ENCODE results near the gene TPSB2. TPM values are rescaled to one million over a fixed set of nuclear protein-coding genes. Genes with fewer than 3 reads are reported as not detected.
"Not testable (repeated sequence)": the region's sequence is repeated elsewhere in the genome, so short reads cannot be mapped to it uniquely, and the experiment has no call there.

TPSB2 gene
- total RNA-seq, 4 donors from 2014 or later = 7.5 to 304 (median 199) TPM

GRCh38 chr16:1238909-1239308 lies 8.9 kb upstream of the TPSB2 start:
- peaks cover 0 to 23% (median 0%) of the 10 kb centered on the region in 4 donors for H3K27me3 ChIP-seq
- not testable (repeated sequence) for DNase-seq (ENCODE audit: extremely low spot score)
- WGBS = 63% methylated on average over 6 of the region's 23 CpGs

GRCh38 chr16:1237990-1238389 lies 8.0 kb upstream of the TPSB2 start:
- intact Hi-C loops (cut with DNase I) = no loop called here
- WGBS = 72% methylated on average over 9 of the region's 9 CpGs
- no peaks in the 10 kb centered on the region for H3K9me3 ChIP-seq
- H3K4me1 ChIP-seq = no peaks in the 10 kb centered on the region
- no peak for DNase-seq (ENCODE audit: extremely low spot score)
- H3K36me3 ChIP-seq = no peaks in the 10 kb centered on the region
- H3K4me3 ChIP-seq = no peak overlapping the region
- no peak overlapping the region for H3K27ac ChIP-seq (replicated peaks in 1 of 4)
- no peak for TF ChIP-seq POLR2A (IDR thresholded peaks at IDR 0.05; ENCODE audit: low read depth)
- no peak for TF ChIP-seq CTCF (IDR thresholded peaks at IDR 0.05)
- no peak for TF ChIP-seq POLR2AphosphoS5 (IDR thresholded peaks at IDR 0.05)
- TF ChIP-seq EP300 (IDR thresholded peaks at IDR 0.05) = no peak
- peaks cover 0 to 21% (median 0%) of the 10 kb centered on the region in 4 donors for H3K27me3 ChIP-seq

More at GRCh38 chr16:1238909-1239308, 8.9 kb upstream of the TPSB2 start:
- H3K9me3 ChIP-seq; H3K4me1 ChIP-seq; H3K36me3 ChIP-seq; H3K27ac ChIP-seq (replicated peaks in 1 of 4); H3K4me3 ChIP-seq; intact Hi-C loops (cut with DNase I): not testable (repeated sequence)

- no CpG with 5 or more reads among the region's 29 CpGs for WGBS
- H3K36me3 ChIP-seq; DNase-seq (ENCODE audit: extremely low spot score); H3K9me3 ChIP-seq; H3K27ac ChIP-seq (replicated peaks in 1 of 4); H3K4me3 ChIP-seq; H3K4me1 ChIP-seq; intact Hi-C loops (cut with DNase I): not testable (repeated sequence)
- H3K27me3 ChIP-seq = peaks cover 0 to 21% (median 0%) of the 10 kb centered on the region in 4 donors
Measured at GRCh38 chr16:1236659-1237058, 6.7 kb upstream of the TPSB2 start.

- H3K27ac ChIP-seq (replicated peaks in 1 of 4); DNase-seq (ENCODE audit: extremely low spot score); H3K36me3 ChIP-seq; H3K4me1 ChIP-seq; H3K27me3 ChIP-seq; H3K9me3 ChIP-seq; intact Hi-C loops (cut with DNase I); H3K4me3 ChIP-seq: not testable (repeated sequence)
- WGBS = no CpG with 5 or more reads among the region's 47 CpGs
Measured at GRCh38 chr16:1232049-1232748, 2.2 kb upstream of the TPSB2 start.

GRCh38 chr16:1231301-1231700 lies 1.3 kb upstream of the TPSB2 start:
- H3K27ac ChIP-seq (replicated peaks in 1 of 4); DNase-seq (ENCODE audit: extremely low spot score); H3K36me3 ChIP-seq; H3K4me3 ChIP-seq; H3K9me3 ChIP-seq; intact Hi-C loops (cut with DNase I); H3K27me3 ChIP-seq; H3K4me1 ChIP-seq: not testable (repeated sequence)
- WGBS = no CpG with 5 or more reads among the region's 7 CpGs

- DNase-seq (ENCODE audit: extremely low spot score); H3K27me3 ChIP-seq; intact Hi-C loops (cut with DNase I); H3K36me3 ChIP-seq; H3K27ac ChIP-seq (replicated peaks in 1 of 4); H3K9me3 ChIP-seq; H3K4me3 ChIP-seq: not testable (repeated sequence)
- 64% methylated on average over 10 of the region's 17 CpGs for WGBS
- H3K4me1 ChIP-seq = peaks cover 0 to 16% (median 13%) of the 10 kb centered on the region in 4 donors
Measured at GRCh38 chr16:1230471-1231212, 658 bp upstream of the TPSB2 start.

GRCh38 chr16:1229476-1229875 lies 508 bp downstream of the TPSB2 start:
- intact Hi-C loops (cut with DNase I); DNase-seq (ENCODE audit: extremely low spot score); H3K9me3 ChIP-seq; H3K27ac ChIP-seq (replicated peaks in 1 of 4); H3K36me3 ChIP-seq; H3K27me3 ChIP-seq; H3K4me3 ChIP-seq: not testable (repeated sequence)
- no CpG with 5 or more reads among the region's 13 CpGs for WGBS
- H3K4me1 ChIP-seq = peaks cover 0 to 25% (median 22%) of the 10 kb centered on the region in 4 donors

- peaks cover 0 to 25% (median 22%) of the 10 kb centered on the region in 4 donors for H3K4me1 ChIP-seq
- DNase-seq (ENCODE audit: extremely low spot score) = not testable (repeated sequence)
Measured at GRCh38 chr16:1228227-1228626, 1.8 kb downstream of the TPSB2 start.

GRCh38 chr16:1226692-1227091 lies 3.3 kb downstream of the TPSB2 start:
- WGBS = 24% methylated on average over 3 of the region's 14 CpGs
- peaks cover 0 to 11% (median 0%) of the 10 kb centered on the region in 4 donors for H3K36me3 ChIP-seq
- H3K9me3 ChIP-seq; H3K4me3 ChIP-seq; H3K27me3 ChIP-seq; intact Hi-C loops (cut with DNase I); DNase-seq (ENCODE audit: extremely low spot score); H3K27ac ChIP-seq (replicated peaks in 1 of 4): not testable (repeated sequence)
- H3K4me1 ChIP-seq = peaks cover 0 to 25% (median 22%) of the 10 kb centered on the region in 4 donors

More at GRCh38 chr16:1228227-1228626, 1.8 kb downstream of the TPSB2 start:
- 71% methylated on average over 7 of the region's 7 CpGs for WGBS
- H3K4me3 ChIP-seq; H3K27ac ChIP-seq (replicated peaks in 1 of 4); intact Hi-C loops (cut with DNase I); H3K9me3 ChIP-seq; H3K27me3 ChIP-seq; H3K36me3 ChIP-seq: not testable (repeated sequence)
